ENCODE results near the gene PDIA5. TPM values are rescaled to one million over a fixed set of nuclear protein-coding genes. Genes with fewer than 3 reads are reported as not detected.

Gene PDIA5
- total RNA-seq, 1 experiment from 2014 or later = 28.6 TPM

- BruUV-seq (replicated peaks) = no TSS peak
- CTCF ChIA-PET = interaction anchor here (0.5 kb wide), 1 partner anchor 97 kb away, joined by 4 read pairs; no protein-coding TSS in a partner anchor
- POLR2A ChIA-PET (ENCODE audit: low non-redundant PET) = no interaction called here
- Histone ChIP-seq H3K36me3 (ENCODE audit: insufficient read depth, low read length, poor library complexity, severe bottlenecking) (no peaks in the 10 kb centered on the region), H3K9me3 (ENCODE audit: low read depth, low read length, poor library complexity, severe bottlenecking) (no peaks in the 10 kb centered on the region), H3K4me1 (ENCODE audit: insufficient read depth, low read length, poor library complexity, severe bottlenecking) (peaks cover 28% of the 10 kb centered on the region), H3K27me3 (replicated peaks; ENCODE audit: insufficient read depth, low read depth, low read length, poor library complexity) (no peaks in the 10 kb centered on the region), H3K27ac (ENCODE audit: low read depth, low read length, poor library complexity, severe bottlenecking) (no peak overlapping the region), H3K4me3 (ENCODE audit: low read depth, low read length, poor library complexity, severe bottlenecking) (no peak overlapping the region)
- no peak for DNase-seq (ENCODE audit: low spot score)
- intact Hi-C loops (cut with micrococcal nuclease; ENCODE audit: unreplicated experiment) = no loop called here
- no peak for TF ChIP-seq EZH2 (IDR thresholded peaks at IDR 0.05; ENCODE audit: borderline replicate concordance, low read depth, low read length, poor library complexity, severe bottlenecking)
- TF ChIP-seq CTCF (conservative IDR thresholded peaks at IDR 0.05; ENCODE audit: low read depth, low read length) = no peak
Observed at GRCh38 chr3:123083383-123084124, 16.7 kb downstream of the PDIA5 start.

GRCh38 chr3:123084192-123084591 lies 17.4 kb downstream of the PDIA5 start:
- Histone ChIP-seq H3K4me1 (ENCODE audit: insufficient read depth, low read length, poor library complexity, severe bottlenecking) (peaks cover 28% of the 10 kb centered on the region), H3K27ac (ENCODE audit: low read depth, low read length, poor library complexity, severe bottlenecking) (no peak overlapping the region), H3K27me3 (replicated peaks; ENCODE audit: insufficient read depth, low read depth, low read length, poor library complexity) (no peaks in the 10 kb centered on the region), H3K4me3 (ENCODE audit: low read depth, low read length, poor library complexity, severe bottlenecking) (no peak overlapping the region), H3K9me3 (ENCODE audit: low read depth, low read length, poor library complexity, severe bottlenecking) (no peaks in the 10 kb centered on the region), H3K36me3 (ENCODE audit: insufficient read depth, low read length, poor library complexity, severe bottlenecking) (no peaks in the 10 kb centered on the region)
- no peak for DNase-seq (ENCODE audit: low spot score)
- TF ChIP-seq CTCF (conservative IDR thresholded peaks at IDR 0.05; ENCODE audit: low read depth, low read length) = no peak
- ChIA-PET POLR2A (ENCODE audit: low non-redundant PET) (no interaction called here), CTCF (no interaction called here)
- BruUV-seq (replicated peaks) = no TSS peak
- intact Hi-C loops (cut with micrococcal nuclease; ENCODE audit: unreplicated experiment) = no loop called here

- POLR2A ChIA-PET (ENCODE audit: low non-redundant PET) = no interaction called here
- peaks cover 28% of the 10 kb centered on the region for H3K4me1 ChIP-seq (ENCODE audit: insufficient read depth, low read length, poor library complexity, severe bottlenecking)
- H3K36me3 ChIP-seq (ENCODE audit: insufficient read depth, low read length, poor library complexity, severe bottlenecking) = no peaks in the 10 kb centered on the region
- intact Hi-C loops (cut with micrococcal nuclease; ENCODE audit: unreplicated experiment) = no loop called here
- CTCF ChIA-PET = no interaction called here
- no peak overlapping the region for H3K4me3 ChIP-seq (ENCODE audit: low read depth, low read length, poor library complexity, severe bottlenecking)
- H3K27ac ChIP-seq (ENCODE audit: low read depth, low read length, poor library complexity, severe bottlenecking) = no peak overlapping the region
- DNase-seq (ENCODE audit: low spot score) = no peak
- BruUV-seq (replicated peaks) = no TSS peak
- no peaks in the 10 kb centered on the region for H3K27me3 ChIP-seq (replicated peaks; ENCODE audit: insufficient read depth, low read depth, low read length, poor library complexity)
- H3K9me3 ChIP-seq (ENCODE audit: low read depth, low read length, poor library complexity, severe bottlenecking) = no peaks in the 10 kb centered on the region
- no peak for TF ChIP-seq CTCF (conservative IDR thresholded peaks at IDR 0.05; ENCODE audit: low read depth, low read length)
- TF ChIP-seq EZH2 (IDR thresholded peaks at IDR 0.05; ENCODE audit: borderline replicate concordance, low read depth, low read length, poor library complexity, severe bottlenecking) = no peak
Observed at GRCh38 chr3:123084738-123085237, 18.0 kb downstream of the PDIA5 start.

Data from A673 (cell line).